B cell (primary cell): ENCODE measurements around the gene STX8.

Source experiments
- CTCF ChIP-seq: fragments of 200-600 bp; IDR thresholded peaks from one replicate; pipeline ENCODE4 v1.8.0; 2022; ENCODE audit warnings: antibody characterized with exemption, mild to moderate bottlenecking
- EZH2 ChIP-seq: IDR thresholded peaks from 2 replicates; pipeline ENCODE4 v1.6.1; 2012; ENCODE audit warnings: borderline replicate concordance, low read depth, mild to moderate bottlenecking, moderate library complexity, low read length; ENCODE audit not compliant: insufficient read depth, poor library complexity, severe bottlenecking

- TF ChIP-seq CTCF (no peak), EZH2 (no peak)
Measured at GRCh38 chr17:9230346-9230745, 345.3 kb downstream of the STX8 start.
